ENCODE data around the gene MRC2.

Gene MRC2

DNA sequence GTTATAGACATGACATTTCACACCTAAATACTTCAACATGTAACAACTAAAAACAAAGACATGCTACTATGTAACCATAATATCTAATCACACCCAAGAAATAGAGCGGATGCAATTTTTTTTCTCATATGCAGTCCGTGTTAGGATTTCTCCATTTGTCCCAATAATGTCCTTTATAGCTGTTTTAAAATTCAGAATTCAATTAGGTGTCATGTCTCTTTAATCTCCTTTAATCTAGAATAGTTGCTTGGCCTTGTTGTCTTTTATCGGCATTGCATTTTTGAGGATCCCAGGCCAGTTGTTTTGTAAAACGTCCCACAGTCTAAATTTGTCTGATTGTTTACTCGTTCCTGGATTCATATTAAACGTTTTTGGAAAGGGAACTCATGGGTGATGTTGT lies 14.5 kb downstream of the MRC2 start:
- DNase-seq: no peak

DNA sequence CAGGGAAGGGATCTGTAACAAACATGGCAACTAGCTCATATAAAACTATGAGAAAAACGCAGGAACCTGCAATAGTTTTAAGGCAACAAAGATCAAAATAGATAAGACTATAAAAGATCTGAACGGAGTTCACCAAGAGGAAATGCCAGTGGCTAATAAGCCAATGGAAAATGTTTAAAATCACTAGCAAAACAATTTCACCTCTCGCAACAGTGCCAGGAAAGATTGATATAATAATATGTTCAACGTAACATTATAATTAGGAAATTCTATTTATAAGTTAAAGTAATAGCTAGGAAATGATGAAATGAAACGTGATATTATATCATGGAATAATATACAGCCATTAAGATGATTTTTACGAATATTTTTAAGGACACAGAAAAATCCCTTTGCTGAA lies 16.0 kb downstream of the MRC2 start:
- DNase-seq: no peak

DNA sequence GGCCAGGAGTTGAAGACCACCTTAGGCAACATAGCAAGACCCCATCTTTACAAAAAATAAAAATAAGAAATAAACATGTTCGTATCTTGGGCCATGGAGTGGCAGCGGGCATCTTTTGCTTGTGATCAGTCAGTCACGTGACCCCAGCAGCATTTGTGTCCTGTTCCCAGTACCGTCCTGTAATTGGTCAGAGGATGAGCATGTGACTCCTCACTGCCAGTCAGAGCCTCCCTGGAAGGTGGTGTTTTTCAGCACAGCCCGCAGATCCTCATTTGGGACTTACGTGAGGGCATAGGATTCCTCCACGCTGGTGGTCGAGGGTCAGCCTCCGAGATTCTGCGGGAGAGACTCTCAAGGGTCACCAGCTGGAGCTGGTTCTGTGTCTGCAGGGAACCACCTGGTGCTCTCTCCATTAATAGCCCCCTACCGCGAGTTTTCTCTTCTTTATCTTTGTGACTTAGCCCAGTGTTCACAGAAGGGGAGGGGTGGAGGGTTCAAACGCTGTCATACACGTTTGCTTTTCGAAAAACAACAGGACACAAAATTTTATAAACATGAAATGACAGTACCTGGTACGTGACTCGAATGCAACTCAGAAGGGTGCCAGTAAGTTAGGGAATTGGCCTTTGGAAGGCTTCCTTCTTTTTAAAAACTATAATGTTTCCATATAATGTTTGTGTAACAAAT lies 17.2 kb downstream of the MRC2 start:
- DNase-seq: no peak

DNA sequence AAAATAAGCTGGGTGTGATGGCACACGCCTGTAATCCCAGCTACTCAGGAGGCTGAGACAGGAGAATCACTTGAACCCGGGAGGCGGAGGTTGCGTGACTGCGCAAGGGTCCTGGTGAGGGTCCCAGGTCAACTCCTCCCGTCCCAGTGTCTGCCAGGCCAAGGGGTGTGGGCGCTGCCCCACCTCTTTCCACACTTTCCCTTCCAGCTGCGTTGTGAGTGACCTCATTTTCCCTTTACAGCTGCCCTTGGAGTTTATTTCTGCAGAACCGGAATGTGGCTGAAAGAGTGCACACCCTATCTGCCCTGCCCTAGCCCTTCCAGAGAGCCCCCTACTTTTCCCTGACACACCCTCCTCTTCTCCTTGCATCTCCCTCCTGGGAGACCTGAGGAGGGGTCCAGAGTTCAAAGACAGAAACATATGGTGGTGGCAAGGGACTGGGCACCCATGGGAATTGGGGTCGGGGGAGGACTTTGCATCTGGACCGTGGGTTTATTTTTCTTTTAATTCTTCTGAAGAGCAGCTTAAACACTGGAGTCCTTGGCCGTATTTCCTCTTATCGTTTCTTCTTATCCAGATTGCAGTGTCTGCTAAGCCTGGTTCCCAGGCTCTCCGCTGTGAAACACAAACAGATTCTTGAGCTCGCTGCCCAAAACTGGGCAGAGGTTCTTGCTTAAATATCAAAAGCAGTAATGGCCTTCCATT lies 20.9 kb downstream of the MRC2 start:
- no peak for DNase-seq

DNA sequence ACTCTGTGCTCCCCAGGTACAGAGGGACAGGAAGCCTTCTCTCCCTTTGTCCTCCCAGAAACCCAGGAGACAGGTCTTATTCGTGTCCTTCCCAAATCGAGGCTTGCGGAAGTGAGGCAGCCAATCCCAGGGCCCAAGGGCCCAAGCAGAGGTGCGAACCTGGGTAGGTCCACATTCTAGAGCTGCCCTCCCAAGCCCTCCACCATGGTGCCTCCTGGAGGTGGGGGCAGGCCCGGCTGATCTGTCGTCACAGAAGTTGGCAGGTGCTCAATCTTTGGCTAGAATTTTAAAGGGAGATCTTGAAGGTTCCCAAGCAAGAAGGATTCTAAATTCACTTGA lies 21.5 kb downstream of the MRC2 start:
- DNase-seq: no peak

DNA sequence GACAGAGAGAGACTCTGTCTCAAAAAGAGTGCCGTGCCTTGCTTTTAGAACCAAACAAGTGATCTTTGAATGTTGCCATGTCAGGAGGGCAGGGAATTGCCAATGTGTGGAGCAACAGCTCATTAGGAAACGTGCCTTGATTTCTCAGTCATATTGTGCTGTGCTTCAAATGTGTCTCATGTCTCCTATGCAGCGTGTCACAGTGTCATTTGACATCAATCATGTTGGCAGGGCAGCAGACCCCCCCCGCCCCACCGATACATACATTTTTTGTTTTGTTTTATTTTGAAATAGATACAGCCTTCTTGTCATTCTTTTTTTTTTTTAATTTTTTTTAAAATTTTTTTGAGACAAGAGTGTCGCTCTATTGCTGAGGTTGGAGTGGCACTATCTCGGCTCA lies 22.1 kb downstream of the MRC2 start:
- DNase-seq: no peak

DNA sequence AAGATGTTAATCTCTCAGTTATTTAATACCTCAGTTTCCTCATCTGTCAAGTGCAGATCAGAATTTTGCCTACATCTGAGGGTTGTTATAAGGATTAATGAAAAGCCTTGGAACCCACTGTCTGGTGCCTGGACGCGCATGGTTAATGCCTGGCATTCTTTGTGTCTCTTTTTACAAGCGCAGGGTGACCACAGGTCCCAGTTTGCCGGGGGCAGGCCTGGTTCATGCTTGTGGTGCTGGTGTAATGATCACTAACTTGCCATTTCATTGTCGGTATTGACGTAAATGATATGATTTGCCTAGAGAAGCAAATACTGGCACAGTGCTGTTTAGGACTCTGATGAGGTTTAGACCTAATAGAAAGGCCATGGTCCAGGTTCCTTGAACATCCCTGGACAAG lies 23.1 kb downstream of the MRC2 start:
- no peak for DNase-seq

DNA sequence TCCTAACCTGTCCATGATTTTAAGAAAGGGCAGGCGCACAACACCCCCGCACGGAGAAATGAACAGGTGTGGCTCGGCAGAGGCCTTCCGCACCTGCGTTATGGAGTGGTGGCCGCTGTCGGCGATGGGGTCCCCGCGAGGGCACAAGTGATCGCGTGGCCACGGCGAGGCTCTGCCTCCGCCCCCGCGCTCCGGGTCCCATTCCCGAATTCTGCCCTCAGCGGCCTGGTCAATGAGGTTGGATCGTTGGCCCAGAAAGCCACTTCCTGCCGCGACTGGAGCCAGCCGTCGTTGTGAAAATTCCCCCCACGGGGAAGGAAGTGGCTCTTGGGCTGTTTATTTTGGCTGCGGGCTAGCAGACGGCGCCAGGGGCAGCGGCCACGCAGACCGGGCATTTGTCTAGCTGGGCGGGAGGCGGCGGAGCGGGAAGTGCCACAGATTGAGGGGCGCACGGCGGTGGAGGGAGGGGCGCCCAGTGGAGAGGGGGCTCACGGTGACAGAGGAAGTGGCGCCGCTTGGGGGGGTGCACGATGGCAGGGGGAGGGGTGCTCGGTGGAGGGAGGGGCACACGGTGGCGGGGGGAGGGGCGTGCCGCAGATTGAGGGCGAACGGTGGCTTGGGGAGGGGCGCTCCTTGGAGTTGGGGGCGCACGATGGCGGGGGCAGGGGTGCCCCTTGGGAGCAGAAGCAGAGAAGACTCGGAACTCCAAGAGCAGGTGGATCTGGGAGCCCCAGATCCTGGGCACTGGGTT lies 25.0 kb downstream of the MRC2 start:
- DNase-seq: peak; percentile 43

DNA sequence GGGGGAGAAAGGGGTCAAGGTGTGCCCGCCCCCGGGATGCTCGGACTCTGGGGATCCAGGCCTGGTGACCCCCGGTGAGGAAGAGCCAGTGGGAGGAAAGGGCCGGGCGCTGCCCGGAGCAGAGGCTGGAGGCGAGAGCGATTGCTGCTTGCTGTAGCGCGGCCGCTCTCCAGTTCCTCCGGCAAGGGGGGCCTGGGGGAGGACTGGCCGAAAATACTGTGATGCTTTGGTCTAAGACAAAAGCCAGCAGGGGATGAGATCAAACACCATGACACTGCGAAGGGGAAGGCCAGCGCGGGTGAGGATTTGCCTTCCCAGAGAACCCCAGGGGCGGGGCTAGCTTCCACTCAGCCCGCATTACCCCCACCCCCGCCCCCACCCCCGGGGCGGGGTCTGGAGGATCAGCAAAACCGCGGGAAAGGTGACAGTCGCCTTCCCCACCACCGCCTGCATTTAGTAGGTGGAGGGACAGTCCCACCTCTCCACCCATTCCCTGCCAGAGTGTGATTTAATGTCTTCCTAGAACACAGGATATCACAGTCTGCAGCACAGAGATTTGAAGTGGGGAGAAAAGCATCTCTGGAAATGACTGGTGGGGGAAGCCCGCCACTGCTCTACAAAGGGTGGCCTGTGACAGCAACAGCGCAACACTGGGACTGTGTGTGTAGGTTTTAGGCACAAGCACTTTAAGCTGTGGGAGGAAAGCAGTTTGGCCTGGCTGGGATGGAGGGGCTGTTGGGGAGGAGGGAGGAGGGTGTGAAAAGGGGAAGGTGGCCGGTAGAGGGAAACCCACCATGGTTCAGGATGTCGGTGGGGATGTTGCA lies 25.7 kb downstream of the MRC2 start:
- DNase-seq: peak; percentile 78

DNA sequence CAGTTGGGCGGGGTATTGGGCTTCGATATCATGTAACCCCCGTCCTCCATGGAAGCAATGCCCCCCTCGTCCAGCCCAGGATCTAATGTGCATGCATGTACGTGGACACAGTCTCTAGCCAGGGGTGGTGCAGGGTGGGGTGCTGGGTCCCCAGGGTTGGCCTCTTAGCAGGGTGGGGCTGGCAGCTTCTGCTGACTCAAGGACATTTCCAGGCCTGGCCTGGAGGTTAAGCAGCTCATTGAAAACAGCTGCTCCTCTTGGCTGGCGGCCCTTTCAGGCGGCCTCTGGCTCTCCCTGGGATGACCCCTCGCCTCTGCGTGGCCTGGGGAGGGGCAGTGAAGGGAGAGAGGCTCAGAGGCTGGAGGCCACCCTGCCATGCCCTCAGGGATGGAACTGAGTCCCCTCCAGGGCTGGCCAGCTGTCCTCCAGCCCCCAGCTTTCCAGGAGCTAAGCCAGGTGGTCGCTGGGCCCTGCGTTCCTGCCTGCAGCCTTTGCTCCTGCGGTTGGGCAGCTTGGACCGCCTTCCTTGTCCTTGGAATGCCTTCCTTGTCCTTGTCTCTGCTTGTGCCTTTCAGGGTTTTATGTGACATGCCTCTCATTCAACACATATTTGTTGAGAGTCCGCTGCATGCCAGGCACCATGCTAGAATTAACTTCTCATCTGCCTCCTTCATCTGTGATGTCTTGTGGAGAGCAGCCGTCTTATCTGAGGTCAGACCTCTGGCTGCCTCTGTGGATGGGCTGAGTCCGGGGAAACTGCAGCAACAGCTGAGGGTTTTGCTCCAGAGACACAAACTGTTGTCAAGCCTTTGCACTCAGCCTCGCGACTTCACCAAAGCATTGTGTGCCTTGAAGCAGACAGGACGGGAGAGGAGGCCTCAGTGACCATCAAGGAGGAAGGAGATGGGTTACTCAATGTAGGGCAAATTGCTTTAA lies 26.6 kb downstream of the MRC2 start:
- no peak for DNase-seq

DNA sequence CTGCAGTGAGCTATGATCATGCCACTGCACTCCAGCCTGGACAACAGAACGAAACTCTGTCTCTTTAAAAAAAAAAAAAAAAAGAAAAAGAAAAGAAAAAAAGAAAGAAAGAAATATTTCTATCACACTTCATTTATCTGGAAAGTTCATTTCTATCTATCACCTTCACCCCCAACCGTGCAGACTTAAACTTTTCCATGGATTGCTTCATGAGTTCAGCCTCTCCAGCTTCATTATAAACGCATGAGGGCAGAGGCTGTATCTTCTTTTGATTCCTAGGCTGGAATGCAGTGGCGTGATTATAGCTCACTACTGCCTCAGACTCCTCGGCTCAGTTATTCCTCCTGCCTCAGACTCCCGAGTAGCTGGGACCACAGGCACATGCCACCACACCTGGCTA lies 28.2 kb downstream of the MRC2 start:
- DNase-seq: no peak

DNA sequence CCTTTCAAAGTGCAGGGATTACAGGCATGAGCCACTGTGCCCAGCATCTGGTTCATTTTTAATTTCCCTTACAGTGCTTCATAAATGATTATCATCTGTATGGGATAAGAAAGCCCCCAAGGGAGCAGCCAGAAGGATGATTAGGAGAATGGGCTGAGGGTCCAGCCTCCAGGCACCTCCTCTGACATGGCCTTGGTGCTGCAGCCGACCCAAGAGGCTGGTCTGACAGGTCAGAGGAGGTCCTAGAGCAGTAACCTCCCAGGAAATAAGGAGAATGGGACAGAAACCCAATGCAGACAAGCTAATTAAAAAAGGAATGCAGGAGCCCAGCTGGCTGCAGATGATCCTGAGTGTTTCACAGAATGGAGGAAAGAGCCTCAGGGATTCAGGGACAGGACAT lies 29.0 kb downstream of the MRC2 start:
- DNase-seq: no peak

DNA sequence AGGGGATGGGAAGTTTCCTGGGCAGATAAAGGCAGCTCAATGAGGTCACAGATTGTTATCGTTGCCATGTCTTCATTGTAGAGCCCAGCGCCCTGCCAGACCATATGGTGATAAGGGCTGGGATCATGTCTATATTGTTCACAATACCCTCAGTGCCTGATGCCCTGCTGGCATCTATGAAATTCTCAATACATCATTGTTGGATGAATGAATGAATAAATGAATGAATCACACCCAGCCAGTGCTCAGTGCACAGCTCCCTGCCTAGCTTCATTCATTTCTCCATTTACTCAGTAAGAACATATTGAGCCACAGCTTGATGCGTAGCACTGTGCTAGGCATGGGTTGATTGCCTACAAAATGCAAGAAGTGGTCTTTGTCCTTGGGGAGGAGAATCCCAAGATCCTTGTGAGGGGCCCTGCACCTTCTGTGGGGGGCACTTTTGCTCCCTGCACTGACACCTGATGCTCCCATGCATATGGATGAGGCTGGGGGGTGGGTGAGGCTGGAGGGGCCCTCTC lies 29.7 kb downstream of the MRC2 start:
- DNase-seq: no peak

DNA sequence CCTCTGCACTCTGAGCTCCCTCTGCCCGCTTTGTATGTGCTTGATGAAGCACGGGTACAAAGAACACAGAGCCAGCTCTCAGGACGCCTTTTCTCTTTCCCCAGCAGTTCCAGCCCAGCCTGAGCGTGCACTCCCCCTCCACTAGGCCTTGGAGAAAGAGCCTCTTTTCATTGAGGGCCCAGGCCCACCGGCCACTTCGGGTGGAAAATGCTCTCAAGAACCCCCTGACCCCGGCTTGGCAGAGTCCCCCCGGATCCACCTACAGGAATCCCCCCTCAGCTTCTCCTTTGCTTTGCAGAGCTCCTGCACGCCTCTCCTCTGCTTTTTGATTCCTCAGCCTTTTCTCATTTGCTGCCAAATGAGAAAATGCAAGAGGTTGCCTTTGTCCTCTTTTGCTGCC lies 30.2 kb downstream of the MRC2 start:
- DNase-seq: no peak

DNA sequence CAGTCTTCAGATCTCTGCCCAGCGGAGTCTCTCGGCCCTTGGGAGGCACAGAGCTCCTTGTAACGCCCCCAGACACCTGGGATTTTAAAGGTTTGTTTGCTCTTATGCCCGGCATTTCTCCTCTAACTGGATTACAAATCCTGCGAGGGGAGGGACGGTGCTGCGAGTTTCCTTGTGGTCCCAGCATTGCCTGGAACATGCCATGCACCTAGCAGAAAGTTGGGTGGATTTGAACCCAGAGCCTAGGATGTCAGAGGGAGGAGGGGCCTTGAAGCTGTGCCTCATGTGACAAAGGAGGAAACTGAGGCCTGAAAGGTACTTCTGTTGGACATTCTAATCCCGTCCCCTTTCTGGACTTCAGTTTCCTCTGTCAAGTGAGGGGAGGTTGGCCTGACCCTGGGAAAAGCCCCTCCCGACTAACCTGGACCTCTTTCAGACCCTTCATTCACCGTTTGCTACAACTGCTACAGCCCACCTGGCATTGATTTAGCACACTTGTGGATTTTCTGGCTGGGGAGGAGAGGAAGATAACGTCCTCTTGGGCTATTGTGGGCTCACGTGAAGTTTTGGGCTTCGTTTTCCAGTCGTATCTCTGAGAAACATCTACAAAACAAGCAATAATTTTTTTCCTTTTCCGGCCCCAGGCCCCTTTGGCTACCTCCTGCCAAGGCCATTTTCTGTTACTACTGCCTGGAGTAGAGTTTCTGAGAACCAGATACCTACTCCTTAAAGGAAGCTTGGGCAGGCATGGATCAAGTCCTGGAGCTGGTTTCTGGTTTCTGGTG lies 30.9 kb downstream of the MRC2 start:
- DNase-seq: no peak

DNA sequence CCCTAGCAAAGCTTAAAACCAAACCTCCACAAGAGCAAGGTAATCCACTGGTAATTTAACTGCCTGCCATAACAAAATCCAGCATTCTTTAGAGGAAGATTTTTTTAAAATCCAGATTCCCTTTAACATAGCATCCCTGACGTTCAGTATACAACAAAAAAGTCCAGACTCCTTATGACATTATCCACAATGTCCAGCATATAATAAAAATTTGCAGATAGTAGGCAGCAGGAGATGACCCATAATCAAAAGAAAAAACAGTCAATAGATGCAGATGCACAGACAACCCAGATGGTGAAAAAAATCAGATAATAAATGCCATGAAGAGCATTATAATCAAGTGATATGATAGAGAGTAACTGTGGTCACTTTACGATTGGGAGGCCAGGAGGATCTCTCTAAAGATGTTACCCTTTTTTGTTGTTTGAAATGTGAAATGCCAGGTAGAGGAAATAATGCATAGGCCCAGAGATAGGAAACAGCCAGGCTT lies 33.2 kb downstream of the MRC2 start:
- no peak for DNase-seq

DNA sequence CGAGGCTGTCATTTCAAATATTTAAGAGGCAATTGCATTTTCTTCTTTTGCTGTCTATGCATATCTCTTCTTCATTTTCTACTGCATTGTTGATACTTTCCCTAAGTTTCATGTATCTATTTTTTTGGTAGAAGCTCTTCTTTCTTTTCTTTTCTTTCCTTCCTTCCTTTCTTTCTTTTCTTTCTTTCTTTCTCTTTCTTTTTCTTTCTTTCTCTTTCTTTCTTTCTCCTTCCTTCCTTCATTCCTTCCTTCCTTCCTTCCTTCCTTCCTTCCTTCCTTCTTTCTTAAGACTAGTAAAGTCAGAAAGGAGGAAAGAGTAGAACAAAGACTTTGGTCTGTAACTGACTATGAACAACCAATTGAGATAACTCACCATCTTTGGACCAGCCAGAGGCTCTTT lies 33.9 kb downstream of the MRC2 start:
- DNase-seq: no peak

DNA sequence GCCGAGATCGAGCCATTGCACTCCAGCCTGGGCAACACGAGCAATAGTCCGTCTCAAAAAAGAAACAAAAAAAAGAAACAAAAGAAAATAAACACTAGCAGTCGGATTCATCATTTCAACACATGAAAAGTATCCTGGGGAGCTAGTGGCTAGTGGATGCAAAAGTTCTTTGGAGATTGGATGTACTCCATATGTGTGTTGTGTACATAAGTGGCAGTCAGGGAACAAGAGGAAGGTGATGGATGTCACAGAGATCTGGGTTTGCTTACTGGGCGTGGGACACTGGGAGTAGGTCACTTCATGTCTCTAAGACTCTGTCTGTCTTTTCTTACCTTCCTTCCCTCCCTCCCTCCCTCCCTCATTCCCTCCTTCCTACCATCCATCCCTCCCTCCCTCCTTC lies 35.4 kb downstream of the MRC2 start:
- no peak for DNase-seq

DNA sequence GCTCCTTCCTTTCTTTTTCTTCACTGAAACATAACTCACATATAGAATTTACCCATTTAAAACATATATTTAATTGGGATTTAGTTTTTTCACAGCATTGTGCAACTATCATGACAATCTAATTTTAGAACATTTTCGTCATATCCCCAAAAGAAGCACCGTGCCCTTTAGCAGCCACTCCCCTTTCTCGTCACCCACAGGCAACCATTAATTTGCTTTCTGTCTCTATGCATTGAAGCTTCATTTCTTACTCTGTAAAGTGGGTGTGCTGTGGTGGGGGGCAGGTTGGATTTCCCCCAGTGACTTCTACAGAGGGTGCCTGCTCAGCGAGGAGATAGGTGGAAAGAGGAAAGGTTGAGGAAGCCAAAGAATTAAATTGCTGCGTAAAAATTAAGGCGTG lies 35.8 kb downstream of the MRC2 start:
- no peak for DNase-seq

DNA sequence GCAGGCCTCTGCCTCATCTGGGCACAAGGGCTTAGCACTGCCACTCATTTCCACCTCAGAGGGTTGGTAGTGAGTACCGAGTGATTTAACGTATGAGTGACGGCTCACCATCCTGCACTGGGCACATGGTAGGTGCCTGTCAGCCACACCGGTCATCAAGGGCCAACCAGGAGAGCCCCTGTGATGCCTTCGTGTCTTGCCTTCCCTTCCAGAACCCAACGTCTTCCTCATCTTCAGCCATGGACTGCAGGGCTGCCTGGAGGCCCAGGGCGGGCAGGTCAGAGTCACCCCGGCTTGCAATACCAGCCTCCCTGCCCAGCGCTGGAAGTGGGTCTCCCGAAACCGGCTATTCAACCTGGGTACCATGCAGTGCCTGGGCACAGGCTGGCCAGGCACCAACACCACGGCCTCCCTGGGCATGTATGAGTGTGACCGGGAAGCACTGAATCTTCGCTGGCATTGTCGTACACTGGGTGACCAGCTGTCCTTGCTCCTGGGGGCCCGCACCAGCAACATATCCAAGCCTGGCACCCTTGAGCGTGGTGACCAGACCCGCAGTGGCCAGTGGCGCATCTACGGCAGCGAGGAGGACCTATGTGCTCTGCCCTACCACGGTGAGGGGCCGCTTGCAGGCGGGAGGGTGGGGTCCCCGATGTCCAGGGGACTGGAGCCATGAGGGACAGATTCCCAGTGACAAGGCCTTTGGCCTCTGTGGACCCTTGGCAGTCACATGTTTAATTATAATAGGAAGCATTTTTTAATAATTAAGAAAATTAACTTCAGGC lies 37.1 kb downstream of the MRC2 start:
- no peak for DNase-seq

Measured in activated CD8-positive, alpha-beta memory T cell treated with anti-CD3 and anti-CD28 coated beads, Interleukin-2, amount 50 U/mL, for 4 hours (primary cell).